VCaP (cell line): ENCODE measurements around the gene CDPF1.

ENCODE experiments used
- H3K27ac ChIP-seq: fragments of 450-650 bp; 2 replicates; pipeline ENCODE4 v1.5.1; 2017
- TF ChIP-seq, protein P1 (sequence below): fragments of 450-650 bp; conservative IDR thresholded peaks from 2 replicates; pipeline ENCODE4 v1.5.1; 2017; ENCODE audit warnings: mild to moderate bottlenecking, moderate library complexity

Gene CDPF1

DNA sequence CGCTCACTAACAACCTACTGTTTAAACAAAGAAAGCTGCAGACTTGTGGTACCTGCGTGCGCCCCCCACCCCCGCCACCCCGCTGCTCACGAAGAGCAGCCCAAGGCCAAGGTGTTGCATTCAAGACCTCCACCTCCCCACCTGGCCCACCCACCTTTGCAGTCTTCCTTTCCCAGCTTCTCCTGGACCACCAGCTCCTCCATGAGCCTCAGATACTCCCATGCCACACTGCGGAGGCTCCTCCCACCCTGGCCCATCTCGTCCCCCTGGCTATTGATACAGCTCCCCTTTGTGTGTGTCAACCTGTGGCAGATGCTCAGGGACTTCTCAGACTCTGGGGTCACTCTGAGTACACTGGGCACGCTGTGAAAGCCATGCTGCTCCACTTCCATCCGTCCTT, 3.9 kb downstream of the CDPF1 start:
- TF ChIP-seq, protein P1, sequence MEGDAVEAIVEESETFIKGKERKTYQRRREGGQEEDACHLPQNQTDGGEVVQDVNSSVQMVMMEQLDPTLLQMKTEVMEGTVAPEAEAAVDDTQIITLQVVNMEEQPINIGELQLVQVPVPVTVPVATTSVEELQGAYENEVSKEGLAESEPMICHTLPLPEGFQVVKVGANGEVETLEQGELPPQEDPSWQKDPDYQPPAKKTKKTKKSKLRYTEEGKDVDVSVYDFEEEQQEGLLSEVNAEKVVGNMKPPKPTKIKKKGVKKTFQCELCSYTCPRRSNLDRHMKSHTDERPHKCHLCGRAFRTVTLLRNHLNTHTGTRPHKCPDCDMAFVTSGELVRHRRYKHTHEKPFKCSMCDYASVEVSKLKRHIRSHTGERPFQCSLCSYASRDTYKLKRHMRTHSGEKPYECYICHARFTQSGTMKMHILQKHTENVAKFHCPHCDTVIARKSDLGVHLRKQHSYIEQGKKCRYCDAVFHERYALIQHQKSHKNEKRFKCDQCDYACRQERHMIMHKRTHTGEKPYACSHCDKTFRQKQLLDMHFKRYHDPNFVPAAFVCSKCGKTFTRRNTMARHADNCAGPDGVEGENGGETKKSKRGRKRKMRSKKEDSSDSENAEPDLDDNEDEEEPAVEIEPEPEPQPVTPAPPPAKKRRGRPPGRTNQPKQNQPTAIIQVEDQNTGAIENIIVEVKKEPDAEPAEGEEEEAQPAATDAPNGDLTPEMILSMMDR: no peak
- H3K27ac ChIP-seq: no peak overlapping the region

DNA sequence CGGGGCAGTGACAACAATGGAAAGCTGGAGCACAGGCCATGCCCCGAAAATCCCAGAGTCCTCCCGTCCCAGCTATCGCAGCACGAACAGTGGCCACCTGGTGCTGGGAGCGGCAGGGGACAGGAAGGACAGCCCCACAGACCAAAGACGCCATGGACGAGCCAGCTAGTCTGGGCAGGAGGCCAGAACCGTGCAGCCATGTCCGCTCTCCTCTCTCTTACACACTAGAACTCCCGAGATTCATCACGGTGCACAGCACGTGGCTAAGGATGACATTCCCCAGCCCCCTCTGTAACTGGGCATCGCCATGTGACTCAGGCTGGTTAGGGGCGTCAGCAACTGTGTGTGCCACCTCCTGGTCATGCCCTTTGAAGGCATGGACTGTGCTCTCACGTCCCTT, 4.6 kb downstream of the CDPF1 start:
- TF ChIP-seq, protein P1: no peak
- H3K27ac ChIP-seq: no peak overlapping the region

DNA sequence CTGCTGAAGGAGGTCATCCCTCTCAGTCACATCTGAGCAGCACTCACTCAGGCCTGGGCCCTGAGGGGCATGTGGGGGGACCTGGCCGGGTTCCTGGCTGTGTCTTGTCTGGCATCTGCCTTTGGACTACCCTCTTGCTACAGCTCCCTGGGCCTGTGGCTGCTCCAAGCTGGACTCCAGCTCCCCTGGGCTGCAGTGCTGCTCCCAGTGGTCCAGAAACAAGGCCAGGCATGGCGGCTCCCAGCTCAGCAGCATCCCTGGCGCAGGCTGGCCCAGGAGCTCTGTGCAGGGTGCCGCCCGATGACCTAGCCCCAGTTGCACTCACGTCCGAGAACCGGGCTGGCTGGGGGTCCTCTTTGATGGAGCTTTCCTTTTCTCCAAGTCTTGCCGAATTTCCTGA, 5.3 kb downstream of the CDPF1 start:
- H3K27ac ChIP-seq: no peak overlapping the region
- TF ChIP-seq, protein P1: no peak

DNA sequence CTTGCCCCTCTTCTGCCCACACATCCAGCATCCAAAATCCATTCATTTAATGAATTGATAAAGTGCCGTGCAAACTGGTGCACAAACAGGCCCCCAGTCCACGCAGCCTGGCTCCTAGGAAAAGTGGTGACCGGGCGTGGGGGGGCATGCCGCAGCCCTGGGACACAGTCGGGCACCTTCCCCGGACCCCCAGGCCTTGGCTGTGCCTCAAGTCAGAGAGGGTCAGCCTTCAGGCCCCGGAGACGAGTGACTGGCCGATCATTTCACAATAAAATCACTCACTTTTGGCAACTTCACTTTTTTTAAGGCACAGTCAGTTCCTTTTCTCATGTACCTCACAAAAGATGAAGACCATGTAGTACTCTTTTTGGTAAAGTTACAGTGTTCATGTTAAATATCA, 8.0 kb downstream of the CDPF1 start:
- TF ChIP-seq, protein P1: no peak
- H3K27ac ChIP-seq: no peak overlapping the region

DNA sequence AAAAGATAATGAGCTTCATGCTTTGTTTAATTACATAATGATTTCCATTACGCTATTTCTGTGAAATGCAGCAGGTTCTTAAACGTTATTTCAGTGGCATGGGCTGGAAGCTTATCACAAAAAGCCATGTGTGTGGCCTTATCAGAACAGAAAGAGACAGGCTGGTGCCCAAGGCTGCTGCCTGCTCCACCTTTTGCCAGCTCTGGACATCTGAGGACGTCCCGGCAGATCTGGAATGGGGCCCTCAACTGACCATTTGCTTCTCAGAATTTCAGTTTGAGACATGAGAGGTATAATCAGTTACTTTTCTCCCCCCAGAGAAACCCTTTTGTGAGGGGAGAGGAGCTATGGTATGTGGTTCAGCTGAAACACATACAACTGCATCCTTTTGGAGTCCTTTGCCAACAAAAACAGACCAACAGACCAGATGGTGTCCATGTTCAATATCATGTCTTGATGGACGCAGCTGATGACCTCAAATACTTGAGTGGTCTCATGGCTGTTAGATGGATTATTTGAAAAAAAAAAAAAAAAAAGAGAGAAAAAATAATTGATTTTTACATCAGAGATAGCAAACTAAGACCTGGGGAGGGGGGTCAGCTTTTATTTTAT, 8.6 kb downstream of the CDPF1 start:
- TF ChIP-seq, protein P1: no peak
- no peak overlapping the region for H3K27ac ChIP-seq

DNA sequence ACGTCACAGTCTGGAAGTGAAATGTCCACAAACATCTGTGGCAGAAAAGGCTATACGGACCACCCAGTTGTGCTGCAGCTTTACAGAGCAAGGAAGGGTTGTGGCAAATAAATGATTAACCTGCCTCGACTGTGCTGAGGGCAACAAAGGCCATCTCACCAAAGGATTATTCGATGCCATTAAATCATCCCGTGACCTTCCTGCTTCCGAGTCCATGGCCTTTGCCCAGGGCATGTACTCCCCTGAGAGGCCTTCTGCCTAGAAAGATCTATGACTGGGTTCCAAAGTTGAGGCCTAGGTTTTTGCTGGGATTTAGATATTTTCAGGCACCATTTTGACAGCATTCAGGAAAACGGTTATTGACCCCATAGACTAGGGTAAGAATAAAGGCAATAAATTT, 9.2 kb downstream of the CDPF1 start:
- H3K27ac ChIP-seq: no peak overlapping the region
- TF ChIP-seq, protein P1: no peak

DNA sequence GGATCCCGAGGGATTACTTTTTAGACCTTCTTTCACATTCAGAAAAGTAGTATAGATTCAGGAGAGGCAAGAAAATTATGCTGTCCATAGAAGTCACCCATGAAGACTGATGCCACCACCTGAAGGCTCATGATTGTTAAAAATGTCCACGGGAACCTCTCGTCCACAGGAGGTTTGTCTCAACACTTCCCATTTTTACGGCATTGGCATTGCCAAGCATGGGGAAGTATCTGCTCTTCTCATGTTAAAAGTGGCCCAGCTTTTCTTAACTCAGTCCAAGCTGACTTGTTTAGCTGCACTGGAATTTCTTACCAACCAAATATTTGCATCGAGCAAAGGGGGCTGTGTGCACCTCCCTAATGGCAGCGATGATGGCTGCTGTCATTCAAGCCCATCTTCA, 9.6 kb downstream of the CDPF1 start:
- TF ChIP-seq, protein P1: no peak
- H3K27ac ChIP-seq: no peak overlapping the region

DNA sequence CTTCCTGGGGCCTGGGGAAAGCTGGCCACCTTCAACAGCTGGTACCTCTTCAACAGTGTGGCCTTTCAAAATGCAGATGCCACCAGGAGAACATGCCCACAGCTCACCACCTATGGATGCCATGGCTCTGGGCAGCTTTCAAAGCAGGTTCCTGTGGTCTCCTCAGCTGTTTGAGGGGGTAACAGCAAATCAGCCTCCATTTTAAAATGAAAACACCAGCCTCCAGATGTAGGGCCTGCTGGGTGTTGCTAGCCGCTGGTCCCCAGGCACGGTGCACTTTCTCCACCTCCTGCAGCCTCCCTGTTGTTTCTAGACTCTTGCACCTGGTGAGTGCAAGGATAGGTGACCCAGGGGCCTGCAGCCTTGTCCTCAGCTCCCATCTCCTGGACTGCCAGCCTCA, 10.0 kb downstream of the CDPF1 start:
- H3K27ac ChIP-seq: no peak overlapping the region
- TF ChIP-seq, protein P1: no peak
